A673 (cell line): ENCODE results near the gene TICRR.
"Not testable (repeated sequence)": the region's sequence is repeated elsewhere in the genome, so short reads cannot be mapped to it uniquely, and the experiment has no call there.

ENCODE experiments used
- CTCF ChIP-seq: fragments of 300-800, 200-600 bp; sonication (generic); conservative IDR thresholded peaks from 2 replicates; pipeline ENCODE4 v1.5.1; 2017; ENCODE audit warnings: low read depth, mild to moderate bottlenecking, antibody characterized with exemption, low read length, moderate library complexity, mixed read lengths
- EZH2 ChIP-seq: fragments of 200-600 bp; sonication (generic); IDR thresholded peaks from 2 replicates; pipeline ENCODE4 v1.6.1; 2017; ENCODE audit warnings: borderline replicate concordance, low read depth, mild to moderate bottlenecking, mixed read lengths, antibody characterized with exemption, low read length; ENCODE audit not compliant: poor library complexity, severe bottlenecking

- TF ChIP-seq EZH2, CTCF: not testable (repeated sequence)
Measured at GRCh38 chr15:89580747-89581146, 5.5 kb downstream of the TICRR start.
